NCI-H510A treated with DMSO at 0.1 percent for 48 hours (cell line): ENCODE measurements around the gene SOX10.
"Not testable (repeated sequence)": the region's sequence is repeated elsewhere in the genome, so short reads cannot be mapped to it uniquely, and the experiment has no call there.

Experiments used
- DNase-seq: peaks from one replicate; lab custom pipeline; 2025; lab: John Stamatoyannopoulos, UW

Gene SOX10

DNA sequence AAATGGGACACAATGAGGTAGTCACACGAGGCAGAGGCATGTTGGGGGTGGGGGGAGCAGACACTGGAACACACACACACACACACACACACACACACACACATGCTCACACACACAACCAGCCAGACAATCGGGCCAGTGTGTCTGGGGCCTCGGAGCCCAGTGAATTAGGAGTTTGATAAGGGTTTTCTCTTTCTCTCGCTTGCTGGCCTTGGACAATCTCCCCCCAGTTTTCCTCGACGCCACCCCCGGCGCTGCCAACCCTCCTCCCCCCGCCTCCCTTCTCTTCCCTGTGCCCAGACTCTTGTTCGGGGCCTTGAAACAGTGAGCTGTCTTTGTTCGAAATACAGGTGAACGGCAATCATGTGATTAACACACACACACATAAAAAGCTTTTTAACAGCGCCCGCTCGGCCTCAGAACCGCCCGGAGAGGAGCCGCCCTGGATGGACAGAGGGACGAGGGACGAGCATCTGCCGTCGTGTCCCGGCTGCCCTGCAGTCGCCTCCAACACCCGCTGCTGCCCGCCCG lies 1.5 kb upstream of the SOX10 start:
- DNase-seq: no peak

DNA sequence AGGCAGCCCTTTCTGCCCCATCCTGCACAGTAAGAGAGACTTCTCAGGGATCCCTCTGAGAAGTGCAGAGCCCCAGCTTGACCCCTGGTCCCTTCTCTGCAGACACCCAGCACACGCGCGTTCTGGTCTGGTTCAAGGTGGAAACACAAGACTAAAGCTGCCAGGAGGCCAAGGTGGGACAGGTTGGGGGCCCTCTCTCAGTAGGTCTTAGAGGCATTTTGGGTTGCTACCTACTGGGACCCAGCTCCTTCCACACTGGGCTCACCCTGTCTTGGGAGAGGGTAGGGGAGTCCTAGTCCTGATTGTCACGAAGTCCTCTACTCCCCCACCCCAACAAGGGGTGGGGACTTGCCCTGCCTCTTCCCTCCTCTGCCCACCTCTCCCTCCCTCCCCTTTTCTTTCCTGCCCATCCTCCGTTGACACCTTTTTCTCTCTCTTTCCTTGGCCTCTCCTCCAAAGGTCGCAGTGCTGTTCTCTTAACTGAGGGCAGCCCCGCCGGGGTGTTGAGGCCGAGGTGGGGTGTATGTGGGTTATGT lies 763 bp upstream of the SOX10 start:
- no peak for DNase-seq

DNA sequence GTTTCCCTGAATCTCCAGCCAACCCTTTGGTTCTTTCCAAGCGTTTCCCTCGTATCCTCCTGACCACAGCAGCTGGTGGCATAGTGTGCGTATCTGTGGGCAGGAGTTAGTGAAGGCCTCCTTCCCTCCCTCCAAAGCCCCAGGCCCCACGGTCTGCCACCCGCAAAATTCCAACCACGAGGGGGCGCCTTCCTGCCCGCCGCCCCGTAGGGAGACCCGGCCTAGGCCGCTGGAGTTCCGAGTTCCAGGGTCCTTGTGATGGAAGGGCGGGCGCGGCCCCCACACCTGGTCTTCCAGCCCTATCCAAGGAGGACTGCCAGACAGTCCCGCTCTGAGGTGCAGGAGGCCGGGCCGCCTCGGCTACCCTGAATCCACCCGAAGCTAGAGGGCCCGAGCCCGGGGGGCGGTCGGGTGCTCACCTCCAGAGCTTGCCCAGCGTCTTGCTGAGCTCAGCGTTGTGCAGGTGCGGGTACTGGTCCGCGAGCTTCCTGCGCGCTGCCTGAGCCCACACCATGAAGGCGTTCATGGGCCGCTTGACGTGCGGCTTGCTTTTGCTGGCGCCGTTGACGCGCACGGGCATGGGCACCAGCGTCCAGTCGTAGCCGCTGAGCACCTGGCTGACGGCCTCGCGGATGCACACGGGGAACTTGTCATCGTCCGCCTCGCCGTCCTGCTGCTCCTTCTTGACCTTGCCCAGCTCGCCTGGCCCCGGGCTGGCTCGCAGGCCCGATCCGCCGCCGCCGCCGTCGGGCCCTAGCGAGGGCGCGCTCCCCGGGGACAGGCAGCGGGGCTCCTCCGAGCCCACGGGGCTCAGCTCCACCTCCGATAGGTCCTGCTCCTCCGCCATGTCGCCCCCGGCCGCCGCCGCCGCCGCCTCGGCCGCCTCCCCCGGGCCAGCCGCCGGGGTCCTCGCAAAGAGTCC lies 1.2 kb downstream of the SOX10 start:
- no peak for DNase-seq

DNA sequence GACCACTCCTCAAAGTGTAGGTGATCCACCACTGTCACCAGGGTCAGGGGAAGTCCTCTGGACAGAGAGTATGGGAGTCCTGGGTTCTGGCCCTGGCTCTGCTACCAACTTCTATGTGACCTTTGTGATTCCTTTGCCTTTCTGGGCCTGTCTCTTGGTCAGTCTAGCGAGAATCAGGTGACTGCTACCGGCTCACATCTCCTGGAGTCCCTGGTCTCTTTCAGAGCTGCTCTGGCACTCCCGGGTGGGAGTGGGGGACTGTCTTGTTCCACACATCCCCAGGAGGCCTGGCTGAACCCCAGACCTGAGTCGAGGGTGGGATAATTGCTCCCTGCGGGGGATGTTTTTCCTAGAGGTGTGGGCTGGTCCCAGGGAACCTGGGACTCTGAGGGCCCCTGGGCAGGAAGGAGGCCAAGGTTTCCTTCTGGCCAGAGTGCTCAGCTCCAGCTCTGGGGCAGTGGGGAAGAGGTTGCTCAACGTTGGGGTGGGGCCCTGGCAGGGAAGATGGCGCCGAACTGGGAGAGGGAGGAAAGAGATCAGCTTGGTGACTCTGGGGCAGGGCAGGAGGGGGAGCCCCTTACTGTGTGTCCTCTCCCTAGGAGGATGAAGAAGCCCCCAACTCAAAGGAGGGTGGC lies 2.1 kb downstream of the SOX10 start:
- DNase-seq: no peak

DNA sequence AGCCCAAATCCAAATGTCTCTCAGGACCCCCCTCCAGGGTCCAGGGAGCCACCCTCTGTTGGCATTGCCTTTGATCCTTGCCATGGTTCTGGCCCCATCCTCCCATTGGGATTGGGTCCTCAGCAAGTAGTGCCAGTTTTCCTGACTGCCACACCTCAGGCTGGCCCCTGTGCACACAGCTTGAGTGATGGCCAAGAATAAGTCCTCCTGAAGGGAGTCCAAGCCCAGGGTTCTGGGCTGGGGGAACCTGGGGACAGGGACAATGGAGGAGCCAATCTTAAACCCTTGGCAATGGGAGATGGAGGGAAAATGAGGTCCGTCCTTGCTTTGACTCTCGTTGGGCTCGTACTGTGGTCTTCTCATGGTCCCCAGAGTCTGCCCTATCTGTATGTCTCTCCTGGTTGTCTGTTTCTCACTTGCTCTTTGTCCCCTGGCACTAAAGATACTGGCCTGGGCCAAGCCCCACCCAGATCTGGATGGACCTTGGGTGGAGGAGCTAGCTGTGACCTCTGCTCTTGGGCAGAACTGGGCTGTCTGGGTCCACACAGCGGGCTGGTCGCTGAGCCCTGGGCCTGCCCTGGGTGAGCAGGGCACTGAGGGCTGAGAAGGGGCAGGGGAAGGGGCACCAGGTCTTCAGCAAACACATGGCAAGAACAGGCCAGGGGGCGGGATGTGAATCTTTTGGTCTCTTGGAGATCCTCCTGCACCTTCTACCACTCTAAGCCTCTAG lies 2.9 kb downstream of the SOX10 start:
- no peak for DNase-seq

DNA sequence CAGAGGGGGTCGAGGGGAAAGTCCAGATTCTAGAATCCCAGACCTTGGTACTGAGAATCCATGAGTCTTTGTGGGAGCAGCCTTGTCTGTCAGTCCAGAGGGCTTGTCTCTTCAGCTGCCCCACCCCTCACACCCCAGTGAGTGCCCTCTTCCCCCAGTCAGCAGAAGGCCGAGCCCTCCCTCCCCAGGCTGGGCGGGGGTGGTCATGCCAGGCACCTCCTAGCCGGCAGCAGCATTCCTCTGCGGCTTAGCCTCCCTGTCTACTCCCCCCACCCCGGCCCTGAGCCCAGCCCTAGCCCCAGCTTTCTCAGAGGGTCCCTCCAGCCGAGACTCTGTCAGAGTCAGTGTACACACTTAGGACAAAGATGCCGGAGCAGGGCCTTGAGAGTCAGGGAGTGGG lies 4.6 kb downstream of the SOX10 start:
- no peak for DNase-seq

DNA sequence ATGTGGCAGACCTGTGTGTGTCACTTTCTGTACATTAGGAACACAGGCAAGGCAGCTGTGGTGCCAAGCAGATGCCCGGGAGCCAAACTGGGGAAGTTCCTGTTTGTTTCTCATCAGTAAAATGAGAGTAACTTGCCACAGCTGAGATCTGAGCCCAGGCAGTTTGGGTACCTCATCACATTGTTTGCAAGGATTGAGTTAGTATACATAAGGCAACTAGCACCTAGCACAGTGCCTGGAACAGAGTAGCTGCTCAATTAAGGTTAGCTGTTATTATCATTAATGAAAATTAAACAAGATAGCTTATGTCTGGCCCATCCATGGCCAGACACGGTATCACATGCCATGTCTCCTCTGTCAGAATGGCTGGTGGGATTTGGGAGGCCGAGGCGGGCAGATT lies 7.8 kb downstream of the SOX10 start:
- no peak for DNase-seq

DNA sequence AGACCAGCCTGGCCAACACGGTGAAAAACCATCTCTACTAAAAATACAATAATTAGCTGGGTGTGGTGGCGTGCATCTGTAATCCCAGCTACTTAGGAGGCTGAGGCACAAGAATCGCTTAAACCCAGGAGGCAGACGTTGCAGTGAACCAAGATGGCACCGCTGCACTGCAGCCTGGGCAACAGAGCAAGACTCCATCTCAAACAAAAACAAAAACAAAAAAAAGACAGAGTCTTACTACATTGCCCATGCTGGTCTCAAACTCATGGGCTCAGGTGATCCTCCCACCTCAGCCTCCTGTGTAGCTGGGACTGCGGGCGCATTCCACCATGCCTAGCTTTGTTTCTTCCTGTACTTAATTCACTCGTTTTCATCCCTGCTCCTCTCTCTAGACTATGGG lies 8.3 kb downstream of the SOX10 start:
- not testable (repeated sequence) for DNase-seq

DNA sequence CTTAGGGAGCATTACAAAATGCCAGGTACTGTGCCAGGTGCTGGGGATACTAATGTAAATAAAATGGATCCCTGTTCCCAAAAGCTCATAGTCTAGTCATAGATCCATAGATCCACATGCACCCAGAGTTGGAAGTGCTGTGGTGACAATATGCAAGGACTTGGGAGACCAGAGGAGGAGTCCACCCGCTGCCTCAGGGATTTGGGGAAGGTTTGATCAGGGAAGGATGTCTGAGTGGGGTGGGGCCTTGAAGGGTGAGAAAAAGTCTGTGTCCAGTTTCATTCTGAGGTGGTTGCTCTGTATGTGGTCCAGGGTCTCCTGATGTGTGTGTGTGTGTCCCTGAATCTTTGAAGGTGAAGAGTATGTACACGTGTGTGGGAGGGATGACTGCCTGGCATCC lies 9.2 kb downstream of the SOX10 start:
- DNase-seq: no peak

DNA sequence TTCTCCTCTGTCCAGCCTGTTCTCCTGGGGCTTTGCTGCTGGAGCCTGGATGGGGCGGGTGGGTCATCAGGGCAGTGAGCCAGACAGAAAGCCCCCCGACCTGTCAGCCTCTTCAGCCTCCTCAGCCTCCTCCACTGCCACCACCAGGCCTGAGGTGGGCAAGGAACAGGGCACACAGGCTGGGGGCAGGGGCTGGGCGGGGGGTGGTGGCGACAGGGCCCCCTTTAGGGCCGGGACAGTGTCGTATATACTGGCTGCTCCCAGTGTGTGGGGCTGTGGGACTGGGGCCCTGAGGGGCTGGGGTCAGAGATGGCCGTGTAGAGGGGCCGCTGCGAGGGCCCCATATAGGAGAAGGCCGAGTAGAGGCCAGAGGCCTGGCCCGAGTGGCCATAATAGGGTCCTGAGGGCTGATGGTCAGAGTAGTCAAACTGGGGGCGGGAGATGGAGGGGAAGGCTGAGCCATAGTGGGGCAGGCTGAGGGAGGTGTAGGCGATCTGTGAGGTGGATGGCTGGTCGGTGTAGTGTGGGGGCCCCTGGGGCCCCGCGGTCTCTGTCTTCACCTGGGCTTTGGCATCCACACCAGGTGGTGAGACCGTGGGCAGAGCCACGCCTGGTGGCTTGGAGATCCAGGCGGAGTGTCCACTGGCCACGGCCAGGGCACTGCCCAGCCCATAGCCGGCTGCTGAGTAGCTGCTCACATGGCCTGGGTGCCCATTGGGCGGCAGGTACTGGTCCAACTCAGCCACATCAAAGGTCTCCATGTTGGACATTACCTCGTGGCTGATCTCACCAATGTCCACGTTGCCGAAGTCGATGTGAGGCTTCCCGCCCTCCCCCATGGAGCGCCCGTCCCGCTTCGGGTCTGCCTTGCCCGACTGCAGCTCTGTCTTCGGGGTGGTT lies 10.8 kb downstream of the SOX10 start:
- no peak for DNase-seq

DNA sequence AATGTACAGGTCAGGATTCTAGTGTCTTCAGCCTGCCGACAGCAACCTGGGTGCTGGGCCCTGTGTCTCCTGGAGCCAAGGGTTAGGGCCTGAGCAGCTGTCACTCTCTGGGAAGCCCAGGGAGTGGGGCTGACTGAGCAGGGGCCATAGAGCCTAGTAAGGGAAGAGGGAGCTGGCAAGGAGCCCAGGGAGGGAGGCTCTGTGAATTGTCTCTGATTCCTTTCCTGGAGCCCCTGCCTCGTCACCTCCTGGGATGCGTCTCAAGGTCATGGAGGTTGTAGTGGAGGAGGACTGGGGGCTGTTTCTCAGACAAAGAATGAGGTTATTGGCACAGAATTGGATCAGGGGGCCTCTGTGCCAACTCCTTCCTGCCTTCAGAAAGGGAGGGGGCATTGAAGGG lies 11.8 kb downstream of the SOX10 start:
- no peak for DNase-seq

DNA sequence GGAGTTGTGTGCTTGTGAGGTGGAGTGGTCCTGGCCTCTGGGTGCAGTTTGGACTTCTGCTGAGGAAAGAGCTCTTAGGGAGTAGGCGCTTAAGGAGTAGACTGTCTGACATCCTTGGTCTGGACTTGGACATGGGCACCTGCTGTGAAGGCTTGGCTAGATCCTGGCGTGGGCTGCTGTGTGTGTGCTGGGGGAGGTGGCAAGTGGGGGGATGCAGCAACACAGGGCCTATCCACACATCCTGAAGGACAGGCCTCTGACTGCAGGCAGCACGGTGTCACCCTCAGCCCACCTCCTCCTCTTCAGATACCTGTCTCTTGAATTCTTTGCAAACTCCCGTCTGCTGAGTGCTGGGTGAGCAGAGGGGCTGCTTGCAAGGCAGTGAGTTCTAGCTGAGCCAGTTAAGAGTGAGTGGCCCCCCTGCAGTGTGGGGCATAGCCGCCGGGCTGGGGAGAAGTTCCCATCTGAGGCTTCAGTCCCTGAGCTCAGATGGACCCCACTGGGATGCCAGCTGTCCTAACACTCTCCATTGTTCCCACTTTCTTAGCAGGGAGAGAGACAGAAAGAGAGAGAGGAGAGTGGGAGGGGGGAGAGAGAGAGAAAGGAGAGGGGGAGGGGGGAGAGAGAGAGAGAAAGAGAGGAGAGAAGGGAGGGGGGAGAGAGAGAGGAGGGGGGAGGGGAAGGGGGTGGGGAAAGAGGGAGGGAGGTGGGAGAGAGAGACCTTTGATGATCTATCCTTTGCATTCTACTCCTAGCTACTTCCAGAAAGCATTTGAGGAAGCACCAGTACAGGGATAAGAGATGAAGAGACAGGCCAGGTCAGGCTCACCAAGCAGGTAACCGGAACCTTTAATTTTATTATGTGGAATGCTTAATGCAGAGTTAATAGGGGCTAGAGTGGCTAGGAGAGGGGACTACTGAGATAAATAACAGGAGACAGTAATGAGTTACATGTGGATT lies 12.6 kb downstream of the SOX10 start:
- DNase-seq: no peak

DNA sequence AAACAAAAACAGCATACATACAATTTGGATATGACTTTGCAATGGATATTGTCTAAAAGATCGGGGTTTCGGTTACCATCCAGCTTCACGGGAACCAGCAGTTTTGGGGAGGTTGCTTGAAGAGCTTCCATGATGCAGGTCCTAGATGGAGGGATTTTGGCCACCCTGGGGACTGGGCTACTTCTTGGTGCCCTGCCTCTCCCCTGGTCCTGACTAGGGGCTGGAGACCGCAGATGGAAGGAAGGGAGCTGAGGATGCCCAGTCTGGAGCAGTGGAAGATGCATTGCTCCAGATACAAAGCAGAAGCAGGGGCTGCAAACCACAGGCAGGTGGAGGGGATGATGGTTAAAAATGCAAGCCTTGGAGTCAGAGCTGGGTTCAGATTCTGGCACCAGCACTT lies 13.5 kb downstream of the SOX10 start:
- no peak for DNase-seq

DNA sequence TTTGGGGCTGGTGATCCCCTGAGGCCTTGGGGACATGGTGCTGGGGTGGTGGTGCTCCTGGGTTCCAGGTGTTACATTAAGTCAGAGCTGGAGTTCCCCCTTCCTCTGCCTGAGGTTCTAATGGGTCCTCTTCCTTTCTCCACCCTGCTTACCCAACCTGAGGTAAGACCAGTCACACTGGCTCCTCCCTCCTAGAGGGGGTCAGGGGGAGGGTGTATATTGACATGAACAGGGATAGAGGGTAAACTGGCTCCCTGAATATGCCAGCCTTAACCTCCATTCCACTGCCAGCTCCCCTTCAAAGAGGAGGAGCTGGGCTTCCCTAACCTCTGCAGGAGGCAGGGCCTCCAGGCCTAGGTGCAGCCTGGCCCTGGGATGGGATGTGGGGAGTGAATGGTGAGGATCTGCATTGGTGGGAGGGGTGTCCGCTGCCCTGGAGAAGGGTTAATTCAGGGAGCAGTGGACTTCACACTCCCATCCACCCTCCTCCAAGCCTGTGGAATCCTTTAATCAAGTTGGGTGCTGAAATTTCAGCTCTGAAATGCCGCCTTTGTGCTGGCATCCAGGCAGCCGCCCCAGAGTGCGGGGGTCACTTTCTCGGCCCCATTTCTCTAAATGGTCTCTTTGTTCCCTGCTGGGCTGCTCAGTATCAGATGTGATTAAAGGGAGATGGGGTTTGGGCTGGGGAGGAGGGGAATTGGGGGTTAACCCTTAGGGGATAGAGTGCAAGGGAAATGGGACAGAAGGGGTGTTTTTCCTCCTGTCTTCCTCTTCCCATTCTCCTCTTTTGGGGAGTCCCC lies 15.7 kb downstream of the SOX10 start:
- DNase-seq: no peak

DNA sequence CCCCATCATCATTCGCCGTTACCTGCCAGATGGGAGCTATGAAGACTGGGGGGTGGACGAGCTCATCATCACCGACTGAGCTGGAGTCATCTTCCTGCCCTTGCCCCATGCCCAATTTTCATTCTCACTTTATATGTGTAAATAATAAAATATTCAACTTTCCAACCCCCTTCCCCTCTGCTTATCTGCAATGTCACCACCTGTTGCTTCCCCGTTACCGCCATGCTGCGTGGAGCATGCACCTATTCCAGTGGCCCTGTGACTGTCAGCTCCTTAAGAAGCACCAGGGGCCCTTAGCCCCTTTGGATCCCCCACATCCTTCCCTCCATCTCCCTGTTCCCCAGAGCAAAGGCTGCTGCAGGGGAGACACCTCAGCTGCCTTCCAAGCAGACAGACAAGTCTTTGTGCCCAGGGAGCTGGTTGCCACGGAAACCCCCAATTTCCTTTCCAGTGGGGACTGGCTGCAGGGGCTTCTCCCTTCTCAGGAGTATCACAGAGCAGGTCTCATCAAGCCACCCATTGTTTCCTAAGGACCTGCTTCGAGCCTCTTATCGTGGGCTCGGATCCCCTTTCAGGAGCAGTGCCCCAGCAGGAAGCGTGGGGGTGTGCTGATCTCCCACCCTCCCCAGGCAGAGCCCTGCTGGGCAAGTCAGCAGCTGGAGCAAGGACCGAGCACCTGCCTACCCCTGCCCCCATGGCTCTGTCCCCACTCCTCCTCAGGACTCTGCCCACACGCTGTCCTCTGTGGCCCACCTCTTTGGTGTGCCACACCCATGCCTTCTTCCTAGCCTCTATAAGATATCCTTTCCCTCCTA lies 16.5 kb downstream of the SOX10 start:
- DNase-seq: no peak

DNA sequence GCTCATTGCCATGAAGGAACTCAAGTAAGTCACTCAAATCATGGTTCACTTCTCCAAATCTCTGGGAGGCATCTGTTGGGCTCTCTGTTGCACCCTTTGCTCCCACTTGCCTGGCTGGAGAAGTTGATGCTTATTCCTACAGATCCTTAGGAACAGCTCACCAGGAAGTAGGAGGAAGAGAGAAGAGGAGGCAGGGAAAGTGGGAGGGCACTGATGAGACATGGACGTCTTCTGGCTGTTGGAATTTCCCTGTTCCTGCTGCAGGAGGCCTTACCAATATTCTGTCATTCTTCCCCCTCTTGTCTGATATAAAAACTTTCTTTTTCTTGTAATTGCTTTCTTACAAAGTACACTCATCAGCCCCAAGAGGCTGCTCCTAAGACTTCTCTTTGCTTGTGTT lies 17.2 kb downstream of the SOX10 start:
- DNase-seq: no peak

DNA sequence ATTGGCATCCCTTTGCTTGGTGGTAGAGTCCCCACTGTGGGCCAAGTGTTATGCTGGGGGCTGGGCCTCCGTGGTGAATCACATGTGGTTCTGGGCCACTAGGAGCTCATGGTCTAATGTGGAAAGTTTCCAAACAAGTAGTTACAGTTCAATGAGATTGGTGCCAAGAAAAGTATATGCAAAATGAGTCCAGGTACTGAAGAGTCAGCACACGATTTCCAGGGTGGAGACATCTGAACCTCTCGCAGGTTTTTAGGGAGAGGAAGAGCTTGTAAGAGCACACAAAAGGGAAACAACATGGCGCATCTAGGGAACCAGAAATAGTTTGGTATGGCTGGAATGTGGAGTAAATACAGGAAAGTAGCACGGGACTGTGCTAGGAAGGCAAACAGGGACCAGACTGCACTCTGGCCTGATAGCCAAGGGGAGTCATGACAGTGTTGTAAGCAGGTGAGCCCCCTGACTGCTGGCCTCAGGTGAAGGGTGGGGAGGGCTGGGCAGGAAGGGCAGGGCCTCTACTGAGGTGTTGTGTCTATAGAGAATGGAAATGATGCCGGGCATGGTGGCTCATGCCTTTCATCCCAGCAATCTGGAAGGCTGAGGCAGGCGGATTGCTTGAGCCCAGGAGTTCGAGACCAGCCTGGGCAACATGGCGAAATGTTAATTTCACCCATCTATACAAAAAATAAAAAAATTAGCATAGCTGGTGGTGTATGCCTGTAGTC lies 18.3 kb downstream of the SOX10 start:
- no peak for DNase-seq

DNA sequence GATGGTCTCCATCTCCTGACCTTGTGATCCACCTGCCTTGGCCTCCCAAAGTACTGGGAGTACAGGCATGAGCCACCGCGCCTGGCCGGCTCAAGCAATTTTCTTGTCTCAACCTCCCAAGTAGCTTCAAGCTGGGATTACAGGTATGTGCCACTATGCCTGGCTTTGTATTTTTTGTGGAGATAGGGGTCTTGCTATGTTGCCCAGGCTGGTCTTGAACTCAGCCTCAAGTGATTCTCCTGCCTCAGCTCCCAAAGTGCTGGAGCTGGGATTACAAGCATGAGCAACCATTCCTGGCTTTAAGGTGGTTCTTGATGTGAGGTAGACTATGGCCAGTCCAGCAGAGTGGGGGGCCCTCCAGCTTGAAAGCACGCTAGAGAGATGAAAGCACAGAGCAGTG lies 23.3 kb downstream of the SOX10 start:
- no peak for DNase-seq
